ENCODE data around the gene KCNT2. TPM values are rescaled to one million over a fixed set of nuclear protein-coding genes. Genes with fewer than 3 reads are reported as not detected.
A peak's percentile ranks its signal among the peaks of the same experiment; 100 is the strongest.

Gene KCNT2
- total and polyA plus RNA-seq, 2 of the 8 experiments (the other 6 are each of a cell fraction or from before 2014, with no cell fraction given): 2.3 to 10.2 TPM

GRCh38 chr1:196450143-196451095 lies 157.8 kb downstream of the KCNT2 start:
- no peak overlapping the region for H2AFZ ChIP-seq (ENCODE audit: low read length)
- H2BK15ac ChIP-seq (ENCODE audit: low read length): no peak overlapping the region
- peak overlapping the region; percentile 3; the same call in 1 of the 2 replicates for H3K18ac ChIP-seq (ENCODE audit: extremely low read depth, low read length)
- H2BK20ac ChIP-seq (ENCODE audit: low read length): 0 out of 2 replicates have a peak overlapping the region, but pooled peaks have one; percentile 3
- no peak overlapping the region for H2AK5ac ChIP-seq (ENCODE audit: low read depth, low read length)
- H3K36me3 ChIP-seq (ENCODE audit: control insufficient read depth in 2 of 4, insufficient read depth in 4 of 4, low read length in 3 of 4): no peaks in the 10 kb centered on the region
- ChIA-PET POLR2A (ENCODE audit: partially characterized antibody) (interaction anchor here (2.8 kb wide), 1 partner anchor 158 kb away, joined by 8 read pairs; the partner anchor contains the start of gene KCNT2), CTCF (ENCODE audit: partially characterized antibody) (interaction anchor here (0.7 kb wide), 1 partner anchor 8 kb away, joined by 4 read pairs; no protein-coding TSS in a partner anchor)
- no peak overlapping the region for H3K14ac ChIP-seq (ENCODE audit: insufficient read length)
- H3K27me3 ChIP-seq (replicated peaks in 1 of 4; ENCODE audit: control insufficient read depth in 3 of 4, extremely low read depth in 1 of 4, insufficient read depth in 3 of 4, low read length in 3 of 4): no peaks in the 10 kb centered on the region
- peak overlapping the region; percentile 9 to 22; a peak in 2 of 4 replicates for H3K4me2 ChIP-seq (ENCODE audit: insufficient read depth in 1 of 2, low read depth in 2 of 2, low read length in 2 of 2)
- H2BK5ac ChIP-seq (ENCODE audit: low read depth, low read length): no peak overlapping the region
- 0 out of 8 replicates have a peak overlapping the region, but pooled peaks of 1 of the 4 experiments have one; percentile 2 for H3K4me3 ChIP-seq (ENCODE audit: extremely low read depth in 1 of 4, insufficient read depth in 2 of 4, low read depth in 3 of 4, low read length in 4 of 4)
- H3K9ac ChIP-seq (replicated peaks in 1 of 4; ENCODE audit: extremely low read depth in 1 of 4, low read depth in 3 of 4, low read length in 3 of 4): no peak overlapping the region
- no peaks in the 10 kb centered on the region for H3K79me2 ChIP-seq (ENCODE audit: control insufficient read depth in 1 of 2, insufficient read depth in 2 of 2, low read length in 2 of 2)
- WGBS, 2 experiments (ENCODE audit: extremely low coverage in 1 of 2, insufficient coverage in 1 of 2, insufficient read length in 1 of 2, insufficient replicate concordance in 2 of 2, low coverage in 1 of 2, low lambda C conversion rate in 2 of 2, missing lambda C conversion rate in 1 of 2): 47% methylated on average over 4 of the region's 4 CpGs; no CpG with 5 or more reads in 1 of the 2 experiments
- H2BK12ac ChIP-seq (ENCODE audit: low read depth, low read length): no peak overlapping the region
- no peak overlapping the region for H4K8ac ChIP-seq (ENCODE audit: extremely low read depth, insufficient read depth, low read length)
- no peak overlapping the region for H3K56ac ChIP-seq (replicated peaks; ENCODE audit: insufficient read length, low read depth, low read length)
- no peak overlapping the region for H2BK120ac ChIP-seq (replicated peaks; ENCODE audit: low read depth, low read length)
- H4K91ac ChIP-seq (replicated peaks; ENCODE audit: insufficient read length, low read length): no peak overlapping the region
- H3K4me1 ChIP-seq (replicated peaks in 1 of 4; ENCODE audit: control insufficient read depth in 3 of 4, insufficient read depth in 4 of 4, low read length in 3 of 4): peaks cover 0 to 9% (median 0%) of the 10 kb centered on the region in 4 experiments; a peak in 2 of 7 replicates
- DNase-seq (ENCODE audit: low read depth in 1 of 2, low spot score in 2 of 2) (no peak), FAIRE-seq (no peak)
- no peak overlapping the region for H3K4ac ChIP-seq (replicated peaks; ENCODE audit: insufficient read length, low read depth, low read length)
- H4K20me1 ChIP-seq (replicated peaks in 1 of 2; ENCODE audit: control insufficient read depth in 1 of 2, insufficient read depth in 2 of 2, low read length in 2 of 2): no peaks in the 10 kb centered on the region
- no peaks in the 10 kb centered on the region for H3K79me1 ChIP-seq (ENCODE audit: low read depth, low read length)
- H3K27ac ChIP-seq (ENCODE audit: low read depth, low read length): no peak overlapping the region
- H3K23ac ChIP-seq (ENCODE audit: insufficient read length): no peak overlapping the region
- no peak overlapping the region for H4K5ac ChIP-seq (ENCODE audit: insufficient read length, low read depth, low read length)
- no peaks in the 10 kb centered on the region for H3K9me3 ChIP-seq (ENCODE audit: insufficient read depth in 2 of 2, low read depth in 1 of 2, low read length in 1 of 2)
- no peaks in the 10 kb centered on the region for H3K23me2 ChIP-seq (ENCODE audit: low read depth, low read length)
- TF ChIP-seq FOSL1 (IDR thresholded peaks at IDR 0.05; ENCODE audit: insufficient read depth, low read depth, low read length) (no peak), SUZ12 (IDR thresholded peaks at IDR 0.05; ENCODE audit: low read length) (no peak), KDM5A (IDR thresholded peaks at IDR 0.05; ENCODE audit: low read length) (no peak), EP300 (IDR thresholded peaks at IDR 0.05; ENCODE audit: borderline replicate concordance in 1 of 2, low read depth in 2 of 2, low read length in 2 of 2) (no peak), EZH2 (IDR thresholded peaks at IDR 0.05; ENCODE audit: low read depth, low read length, severe bottlenecking) (no peak), HDAC2 (IDR thresholded peaks at IDR 0.05; ENCODE audit: borderline replicate concordance in 1 of 2, low read depth in 2 of 2, low read length in 2 of 2) (no peak), TBP (IDR thresholded peaks at IDR 0.05; ENCODE audit: low read depth, low read length) (no peak), POLR2AphosphoS5 (IDR thresholded peaks at IDR 0.05; ENCODE audit: low read depth, low read length) (no peak), RXRA (IDR thresholded peaks at IDR 0.05; ENCODE audit: insufficient read depth, low read depth, low read length) (no peak), TEAD4 (IDR thresholded peaks at IDR 0.05; ENCODE audit: low read depth, low read length) (no peak)

Data from H1 (cell line).